HEK293T (cell line): ENCODE measurements around the gene MAST3.

ENCODE experiments used
- CTCF ChIA-PET: fragments of 350-600 bp; formaldehyde crosslinking; extraction: SDS; loops from one replicate; lab custom pipeline; 2021; ENCODE audit warnings: antibody characterized with exemption, inconsistent platforms; lab: Yijun Ruan, JAX
- POLR2A ChIA-PET: fragments of 350-600 bp; formaldehyde crosslinking; extraction: SDS; loops from one replicate; lab custom pipeline; 2020; ENCODE audit warnings: antibody characterized with exemption, inconsistent platforms; lab: Yijun Ruan, JAX
- DNase-seq: peaks from one replicate; pipeline ENCODE4 v3.0.0; 2012; ENCODE audit warnings: mixed read lengths; ENCODE audit errors: extremely low spot score
- ARNT ChIP-seq: fragments of 450-650 bp; IDR thresholded peaks from 2 replicates; pipeline ENCODE4 v1.6.1; 2017; ENCODE audit warnings: mild to moderate bottlenecking
- BHLHE40 ChIP-seq: fragments of 450-650 bp; IDR thresholded peaks from 2 replicates; pipeline ENCODE4 v1.6.1; 2016; ENCODE audit warnings: mild to moderate bottlenecking, moderate library complexity, borderline replicate concordance
- CTBP1 ChIP-seq: fragments of 450-650 bp; IDR thresholded peaks from 2 replicates; pipeline ENCODE4 v1.6.1; 2016; ENCODE audit warnings: borderline replicate concordance
- ELF4 ChIP-seq: fragments of 450-650 bp; IDR thresholded peaks from 2 replicates; pipeline ENCODE4 v1.6.1; 2017; ENCODE audit warnings: antibody characterized with exemption
- FOXA1 ChIP-seq: fragments of 450-650 bp; IDR thresholded peaks from 2 replicates; pipeline ENCODE4 v1.6.1; 2016; ENCODE audit warnings: mild to moderate bottlenecking
- FOXK2 ChIP-seq: fragments of 450-650 bp; IDR thresholded peaks from 2 replicates; pipeline ENCODE4 v1.6.1; 2016; ENCODE audit warnings: mild to moderate bottlenecking
- FOXM1 ChIP-seq: fragments of 450-650 bp; IDR thresholded peaks from 2 replicates; pipeline ENCODE4 v1.6.1; 2017; ENCODE audit warnings: mild to moderate bottlenecking, borderline replicate concordance
- HDGF ChIP-seq: fragments of 450-650 bp; IDR thresholded peaks from 2 replicates; pipeline ENCODE4 v1.6.1; 2017; ENCODE audit warnings: antibody characterized with exemption, borderline replicate concordance
- L3MBTL2 ChIP-seq: fragments of 450-650 bp; conservative IDR thresholded peaks from 2 replicates; pipeline ENCODE4 v1.6.1; 2016; ENCODE audit warnings: mild to moderate bottlenecking
- LEF1 ChIP-seq: fragments of 450-650 bp; IDR thresholded peaks from 2 replicates; pipeline ENCODE4 v1.6.1; 2017; ENCODE audit warnings: mild to moderate bottlenecking, borderline replicate concordance
- NFRKB ChIP-seq: fragments of 450-650 bp; IDR thresholded peaks from 2 replicates; pipeline ENCODE4 v1.6.1; 2016; ENCODE audit warnings: mild to moderate bottlenecking, moderate library complexity
- PKNOX1 ChIP-seq: fragments of 450-650 bp; IDR thresholded peaks from 2 replicates; pipeline ENCODE4 v1.6.1; 2016
- SP1 ChIP-seq: fragments of 450-650 bp; IDR thresholded peaks from 2 replicates; pipeline ENCODE4 v1.6.1; 2017
- SUZ12 ChIP-seq: fragments of 450-650 bp; IDR thresholded peaks from 2 replicates; pipeline ENCODE4 v1.6.1; 2016; ENCODE audit warnings: mild to moderate bottlenecking
- TARDBP ChIP-seq: fragments of 450-650 bp; IDR thresholded peaks from 2 replicates; pipeline ENCODE4 v1.6.1; 2016
- ZNF384 ChIP-seq: fragments of 450-650 bp; IDR thresholded peaks from 2 replicates; pipeline ENCODE4 v1.6.1; 2016

MAST3 gene

GRCh38 chr19:18149596-18149975, 52.0 kb downstream of the MAST3 start:
- ChIA-PET CTCF (no interaction called here), POLR2A (no interaction called here)
- TF ChIP-seq L3MBTL2 = no peak
- TF ChIP-seq FOXK2 = no peak
- no peak for TF ChIP-seq TARDBP
- no peak for TF ChIP-seq CTBP1
- no peak for TF ChIP-seq SP1
- no peak for TF ChIP-seq FOXM1
- no peak for TF ChIP-seq SUZ12
- no peak for TF ChIP-seq FOXA1
- no peak for TF ChIP-seq ELF4
- TF ChIP-seq BHLHE40 = no peak
- no peak for TF ChIP-seq HDGF
- no peak for DNase-seq

- ChIA-PET CTCF (interaction anchor here (0.6 to 1.5 kb wide), 6 partner anchors 10 to 1443 kb away, joined by 3 to 12 read pairs (median 3); no protein-coding TSS in a partner anchor), POLR2A (interaction anchor here (1.1 to 2.6 kb wide), 10 partner anchors 9 to 291 kb away, joined by 3 to 11 read pairs (median 4); partner anchors contain the start of genes JUND, MPV17L2 and RPL18A)
- DNase-seq = no peak
- TF ChIP-seq ZNF384 (no peak), LEF1 (no peak), PKNOX1 (no peak), NFRKB (no peak), HDGF (no peak), ELF4 (no peak), BHLHE40 (no peak)
These were observed 53.4 kb downstream of the MAST3 start for GRCh38 chr19:18150776-18151624.

GRCh38 chr19:18152442-18152816, 54.9 kb downstream of the MAST3 start:
- POLR2A ChIA-PET = interaction anchor here (1.0 to 2.6 kb wide), 7 partner anchors 18 to 129 kb away, joined by 3 to 11 read pairs (median 4); partner anchors contain the start of genes JUND and MPV17L2
- CTCF ChIA-PET = interaction anchor here (1.0 to 1.5 kb wide), 4 partner anchors 15 to 89 kb away, joined by 3 to 7 read pairs (median 4); no protein-coding TSS in a partner anchor

GRCh38 chr19:18152817-18153555, 55.4 kb downstream of the MAST3 start, which contains the start of gene PIK3R2:
PIK3R2 (plus strand) TSS chr19:18153163; CDS start chr19:18155880, 2,717 bp downstream.
- ChIA-PET POLR2A (interaction anchor here (1.0 to 2.6 kb wide), 4 partner anchors 34 to 128 kb away, joined by 4 to 11 read pairs (median 4); partner anchors contain the start of genes JUND and MPV17L2), CTCF (interaction anchor here (1.0 to 1.5 kb wide), 4 partner anchors 16 to 89 kb away, joined by 3 to 7 read pairs (median 4); no protein-coding TSS in a partner anchor)
- DNase-seq = peak; percentile 99
- TF ChIP-seq FOXM1 = peak; percentile 42; the same call in 1 of the 2 replicates
- TF ChIP-seq FOXK2 = no peak
- 0 out of 2 replicates have a peak, but pooled peaks have one; percentile 57 for TF ChIP-seq HDGF

More at GRCh38 chr19:18152442-18152816, 54.9 kb downstream of the MAST3 start:
- TF ChIP-seq ELF4 = peak; percentile 74
- TF ChIP-seq TARDBP = no peak
- peak; percentile 98 for DNase-seq

GRCh38 chr19:18153556-18154134, 56.1 kb downstream of the MAST3 start:
- no peak for DNase-seq
- ChIA-PET POLR2A (no interaction called here), CTCF (interaction anchor here (0.6 kb wide), 1 partner anchor 14 kb away, joined by 3 read pairs; no protein-coding TSS in a partner anchor)
- TF ChIP-seq PKNOX1 = no peak
- no peak for TF ChIP-seq BHLHE40
- no peak for TF ChIP-seq FOXM1
- no peak for TF ChIP-seq HDGF
- no peak for TF ChIP-seq FOXK2
- TF ChIP-seq ZNF384 = no peak
- no peak for TF ChIP-seq SP1
- no peak for TF ChIP-seq NFRKB
- TF ChIP-seq TARDBP = no peak
- no peak for TF ChIP-seq ARNT
- no peak for TF ChIP-seq FOXA1
- no peak for TF ChIP-seq CTBP1
- no peak for TF ChIP-seq L3MBTL2
- TF ChIP-seq LEF1 = no peak
- TF ChIP-seq ELF4 = no peak
- TF ChIP-seq SUZ12 = no peak
